22Rv1 (cell line): ENCODE measurements around the gene PRSS3.
"Not testable (repeated sequence)": the region's sequence is repeated elsewhere in the genome, so short reads cannot be mapped to it uniquely, and the experiment has no call there.

Experiments
- CTCF ChIP-seq: fragments of 450-650 bp; IDR thresholded peaks from 2 replicates; pipeline ENCODE4 v1.5.1; 2017; ENCODE audit warnings: mild to moderate bottlenecking
- ZFX ChIP-seq: fragments of 450-650 bp; IDR thresholded peaks from 2 replicates; pipeline ENCODE4 v1.6.1; 2017; ENCODE audit warnings: antibody characterized with exemption, borderline replicate concordance

- not testable (repeated sequence) for TF ChIP-seq CTCF, ZFX
Observed at GRCh38 chr9:33801943-33802500, 6.7 kb downstream of the PRSS3 start.
